Activated effector memory CD4-positive, alpha-beta T cell treated with Interleukin-2 at 50 U/mL for 16 hours (primary cell): ENCODE results near the gene NFIL3.
"Not testable (repeated sequence)": the region's sequence is repeated elsewhere in the genome, so short reads cannot be mapped to it uniquely, and the experiment has no call there.

Source experiments
- DNase-seq: peaks from one replicate; pipeline ENCODE4 v3.0.0-alpha.2; 2020

The NFIL3 gene, protein sequence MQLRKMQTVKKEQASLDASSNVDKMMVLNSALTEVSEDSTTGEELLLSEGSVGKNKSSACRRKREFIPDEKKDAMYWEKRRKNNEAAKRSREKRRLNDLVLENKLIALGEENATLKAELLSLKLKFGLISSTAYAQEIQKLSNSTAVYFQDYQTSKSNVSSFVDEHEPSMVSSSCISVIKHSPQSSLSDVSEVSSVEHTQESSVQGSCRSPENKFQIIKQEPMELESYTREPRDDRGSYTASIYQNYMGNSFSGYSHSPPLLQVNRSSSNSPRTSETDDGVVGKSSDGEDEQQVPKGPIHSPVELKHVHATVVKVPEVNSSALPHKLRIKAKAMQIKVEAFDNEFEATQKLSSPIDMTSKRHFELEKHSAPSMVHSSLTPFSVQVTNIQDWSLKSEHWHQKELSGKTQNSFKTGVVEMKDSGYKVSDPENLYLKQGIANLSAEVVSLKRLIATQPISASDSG

DNA sequence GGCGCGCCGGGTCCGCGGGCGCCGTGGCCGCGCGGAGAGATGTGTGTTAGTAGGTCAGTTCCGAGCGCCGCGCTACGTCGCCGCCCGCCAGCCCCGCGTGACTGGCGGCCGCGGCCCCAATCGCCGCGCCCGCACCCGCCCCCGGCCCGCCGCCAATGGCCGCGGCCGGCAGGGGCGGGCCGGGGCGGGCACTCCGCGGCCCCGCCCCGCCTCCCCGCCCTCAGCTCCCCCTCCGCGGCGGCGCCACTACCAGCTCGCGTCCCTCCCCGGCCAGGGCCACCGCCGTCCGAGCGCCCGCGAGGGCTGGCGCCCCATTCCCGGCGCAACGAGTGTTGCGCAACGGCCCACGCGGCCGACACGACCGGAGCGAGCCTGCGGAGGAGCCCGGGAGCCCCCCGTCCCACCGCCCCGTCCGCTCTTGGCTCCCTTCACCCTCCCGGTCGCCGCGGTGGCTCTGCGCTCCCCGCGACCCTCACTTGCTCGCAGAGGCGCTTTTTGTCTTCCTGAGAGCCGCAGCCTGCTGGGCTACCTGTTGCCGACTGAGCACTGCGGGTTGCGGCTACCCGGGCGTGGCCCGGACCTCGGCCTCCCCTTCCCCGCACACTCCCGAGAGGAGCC lies at the start of gene NFIL3:
Gene NFIL3, minus strand, starts transcription at position 48 of the 618 bp plus-strand sequence. CDS start 13,098 bp downstream, outside the sequence.
- DNase-seq, result peak; percentile 62

- not testable (repeated sequence) for DNase-seq
These were observed 47.9 kb upstream of the NFIL3 start for GRCh38 chr9:91471524-91471923.

DNA sequence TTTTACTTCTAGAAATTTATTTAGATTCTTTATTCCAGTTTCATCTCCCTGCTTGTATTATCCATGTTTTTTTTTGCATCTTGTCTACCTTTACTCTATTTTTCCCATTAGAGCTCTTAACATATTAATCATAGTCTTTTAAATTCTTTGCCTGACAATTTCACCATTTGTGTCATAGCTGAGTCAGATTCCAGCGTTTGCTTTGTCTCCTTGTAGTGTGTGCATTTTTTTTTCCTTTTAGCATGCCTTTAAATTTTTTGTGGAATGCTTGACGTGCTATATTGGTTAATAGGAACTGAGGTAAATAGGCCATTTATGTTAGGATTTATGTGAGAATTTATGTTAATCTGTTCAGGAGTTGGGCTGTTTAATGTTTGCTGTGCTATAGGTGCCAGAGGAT lies 41.8 kb upstream of the NFIL3 start:
- no peak for DNase-seq

DNA sequence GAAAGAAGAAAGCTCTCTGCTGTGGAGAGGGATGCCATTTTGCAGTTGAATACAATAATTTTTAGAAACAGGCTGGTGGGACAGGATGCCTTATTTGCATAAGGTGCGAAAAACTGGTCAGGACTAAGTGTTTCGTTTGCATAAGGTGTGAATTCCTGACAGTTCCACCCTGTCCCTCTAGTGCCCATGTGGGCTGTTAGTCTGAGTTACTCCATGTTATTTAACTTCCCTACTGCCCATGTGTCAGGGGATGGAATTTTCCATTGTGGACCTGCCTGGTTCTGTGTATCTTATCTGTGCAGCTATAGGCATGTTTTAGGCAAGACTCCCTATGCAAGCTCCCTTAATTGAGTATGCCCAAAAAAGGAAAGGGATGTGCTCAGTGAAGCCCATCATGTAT lies 35.3 kb upstream of the NFIL3 start:
- DNase-seq, result no peak

DNA sequence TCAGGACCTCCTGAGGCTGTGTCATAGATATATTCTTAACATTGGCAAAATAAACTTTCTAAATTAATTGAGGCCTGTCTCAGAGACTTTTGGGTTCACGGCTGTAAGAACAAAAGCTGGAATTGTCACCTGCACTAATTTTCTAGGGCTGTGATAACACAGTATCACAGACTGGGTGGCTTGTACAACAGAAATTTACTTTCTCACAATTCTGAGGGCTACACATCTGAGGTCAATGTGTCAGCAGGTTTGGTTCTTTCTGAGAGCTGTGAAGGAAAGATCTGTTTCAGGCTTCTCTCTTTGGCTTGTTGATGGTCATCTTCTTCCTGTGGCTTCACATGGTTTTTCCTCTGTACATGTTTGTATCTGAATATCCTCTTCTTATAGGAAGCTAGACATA lies 29.2 kb upstream of the NFIL3 start:
- no peak for DNase-seq

- no peak for DNase-seq
These were observed 28.0 kb upstream of the NFIL3 start for GRCh38 chr9:91451431-91452270.

DNA sequence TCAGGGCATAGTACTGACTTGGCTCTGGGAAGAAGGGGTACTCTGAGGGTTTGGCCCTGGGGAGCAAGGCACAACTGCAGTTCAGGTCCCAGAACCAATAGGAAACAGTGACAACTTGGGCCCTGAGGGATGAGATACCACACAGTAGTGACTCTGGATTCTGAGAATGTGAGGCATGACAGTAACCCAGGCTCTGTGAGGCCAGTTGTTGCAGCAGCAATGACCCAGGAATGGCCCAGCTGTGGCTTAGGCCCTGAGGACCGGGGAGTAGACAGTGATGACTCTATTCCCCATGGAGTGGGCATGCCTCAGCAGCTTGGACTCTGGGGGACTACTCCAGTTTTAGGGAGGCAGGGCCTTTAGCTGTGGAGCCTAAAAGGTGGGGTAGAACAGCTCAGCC lies 21.5 kb upstream of the NFIL3 start:
- no peak for DNase-seq

DNA sequence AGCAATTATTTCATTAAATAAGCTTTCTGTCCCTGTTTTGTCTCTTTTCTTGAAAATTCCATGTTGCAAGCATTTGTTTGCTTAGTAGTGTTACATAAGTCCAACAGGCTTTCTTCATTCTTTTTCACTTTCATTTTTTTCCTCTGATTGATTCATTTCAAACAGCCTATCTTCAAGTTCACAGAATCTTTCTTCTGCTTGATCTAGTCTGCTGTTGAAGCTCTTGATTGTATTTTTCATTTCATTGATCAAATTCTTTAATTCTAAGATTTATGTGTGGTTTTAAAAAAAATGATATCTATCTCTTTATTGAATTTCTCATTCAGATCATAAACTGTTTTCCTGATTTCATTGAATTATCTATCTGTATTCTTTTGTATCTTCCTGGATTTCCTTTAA lies 20.4 kb upstream of the NFIL3 start:
- DNase-seq, result no peak

- DNase-seq, result no peak
These were observed 19.8 kb upstream of the NFIL3 start for GRCh38 chr9:91443321-91443993.

- no peak for DNase-seq
These were observed 13.2 kb upstream of the NFIL3 start for GRCh38 chr9:91436841-91437240.

GRCh38 chr9:91433180-91433579 lies 9.5 kb upstream of the NFIL3 start:
- no peak for DNase-seq

DNA sequence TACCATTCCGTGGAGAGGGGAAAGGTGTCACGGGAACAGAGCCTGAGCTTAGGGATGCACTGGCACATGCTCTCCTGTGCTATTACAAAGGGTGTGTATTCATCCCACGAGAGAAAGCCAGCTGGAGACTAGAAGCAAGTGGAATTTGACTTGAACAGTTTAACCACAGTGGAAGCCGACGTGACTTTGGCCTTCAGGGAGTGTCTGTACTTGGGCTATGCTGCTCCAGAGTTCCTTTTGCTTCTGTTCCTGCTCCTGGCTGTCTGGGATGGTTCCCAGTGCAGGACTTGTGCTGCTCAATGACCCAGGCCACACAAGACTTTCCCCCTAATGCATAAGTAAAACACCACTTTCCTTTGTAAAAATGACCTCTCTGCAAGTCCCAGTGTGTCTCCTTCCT lies 7.9 kb upstream of the NFIL3 start:
- DNase-seq, result no peak

DNA sequence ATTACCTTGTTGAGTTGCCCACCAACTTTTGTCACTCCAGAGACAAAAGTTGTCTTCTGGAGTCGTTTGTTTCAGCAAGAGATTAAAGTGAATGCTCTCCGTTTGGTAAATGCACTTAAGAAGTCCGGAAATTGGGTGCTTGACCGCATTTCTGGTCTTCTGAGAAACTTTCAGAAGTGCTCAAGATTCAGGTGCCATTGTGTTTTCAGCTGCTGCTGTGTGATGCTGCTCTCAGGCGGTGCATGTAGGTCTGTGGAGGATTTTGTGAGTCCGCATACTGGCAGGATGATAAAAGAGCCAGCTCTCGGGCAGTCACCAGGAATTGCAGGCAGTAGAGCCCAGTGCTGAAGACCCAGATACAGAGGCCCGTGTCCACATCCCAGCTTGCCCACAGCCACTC lies 5.9 kb upstream of the NFIL3 start:
- DNase-seq, result no peak

DNA sequence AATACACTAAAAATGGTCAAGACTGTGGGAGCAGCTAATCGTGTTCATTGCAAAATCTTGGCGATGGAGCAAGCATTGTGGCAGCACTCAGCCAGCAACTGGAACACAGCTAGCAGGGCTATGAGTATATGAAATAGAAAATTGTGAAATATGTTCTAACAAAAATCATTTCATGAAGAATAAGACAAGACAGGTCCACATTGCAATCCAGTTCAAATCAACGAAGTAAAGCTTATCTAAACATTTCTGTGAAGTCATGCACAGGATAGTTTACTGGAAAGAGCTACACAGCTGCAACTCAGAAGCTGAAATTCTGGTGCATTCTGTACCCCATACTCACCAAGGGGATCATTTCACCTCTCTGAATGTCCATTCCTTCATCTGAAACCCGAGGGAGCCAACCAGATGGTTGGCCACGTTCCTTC lies 5.3 kb upstream of the NFIL3 start:
- DNase-seq, result no peak

DNA sequence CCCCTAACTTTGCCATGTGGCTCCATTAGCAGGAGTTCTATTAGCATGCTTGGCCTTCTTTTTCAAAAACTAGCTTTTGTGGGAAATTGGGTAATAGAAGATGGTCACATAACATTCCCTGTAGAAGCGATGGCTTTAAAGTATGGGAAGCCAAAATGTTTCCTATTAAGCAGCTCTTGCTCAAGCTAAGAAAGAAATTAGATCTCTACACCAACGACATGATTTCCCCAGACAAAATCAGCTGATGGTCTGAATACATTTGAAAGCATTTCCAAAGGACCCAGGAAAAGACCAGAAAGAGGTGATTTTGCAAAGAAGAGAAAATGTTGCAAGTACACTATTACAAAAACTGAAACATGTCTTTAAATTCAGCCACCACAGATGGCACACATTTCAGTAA lies 4.8 kb upstream of the NFIL3 start:
- no peak for DNase-seq

DNA sequence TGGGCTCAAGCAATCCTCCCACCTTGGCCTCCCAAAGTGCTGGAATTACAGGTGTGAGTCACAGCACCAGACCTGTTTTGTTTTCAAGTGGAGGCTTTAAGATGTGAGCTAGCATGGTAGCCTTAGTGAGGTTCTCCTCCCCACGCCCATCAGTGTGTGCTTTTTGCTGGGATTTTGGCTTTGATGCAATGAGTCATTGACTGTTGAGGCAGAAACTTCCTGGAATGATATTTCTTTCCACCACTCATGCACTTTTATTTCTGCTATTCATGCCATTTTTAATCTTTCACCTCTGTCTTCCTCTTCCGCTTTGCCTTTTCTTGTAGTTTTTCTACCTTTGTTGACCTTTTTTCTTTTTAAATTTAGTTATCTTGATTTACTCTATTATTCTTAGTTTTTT lies 4.2 kb upstream of the NFIL3 start:
- no peak for DNase-seq

- no peak for DNase-seq
These were observed 2.6 kb upstream of the NFIL3 start for GRCh38 chr9:91426123-91426745.

GRCh38 chr9:91425271-91425670 lies 1.6 kb upstream of the NFIL3 start:
- DNase-seq, result no peak

DNA sequence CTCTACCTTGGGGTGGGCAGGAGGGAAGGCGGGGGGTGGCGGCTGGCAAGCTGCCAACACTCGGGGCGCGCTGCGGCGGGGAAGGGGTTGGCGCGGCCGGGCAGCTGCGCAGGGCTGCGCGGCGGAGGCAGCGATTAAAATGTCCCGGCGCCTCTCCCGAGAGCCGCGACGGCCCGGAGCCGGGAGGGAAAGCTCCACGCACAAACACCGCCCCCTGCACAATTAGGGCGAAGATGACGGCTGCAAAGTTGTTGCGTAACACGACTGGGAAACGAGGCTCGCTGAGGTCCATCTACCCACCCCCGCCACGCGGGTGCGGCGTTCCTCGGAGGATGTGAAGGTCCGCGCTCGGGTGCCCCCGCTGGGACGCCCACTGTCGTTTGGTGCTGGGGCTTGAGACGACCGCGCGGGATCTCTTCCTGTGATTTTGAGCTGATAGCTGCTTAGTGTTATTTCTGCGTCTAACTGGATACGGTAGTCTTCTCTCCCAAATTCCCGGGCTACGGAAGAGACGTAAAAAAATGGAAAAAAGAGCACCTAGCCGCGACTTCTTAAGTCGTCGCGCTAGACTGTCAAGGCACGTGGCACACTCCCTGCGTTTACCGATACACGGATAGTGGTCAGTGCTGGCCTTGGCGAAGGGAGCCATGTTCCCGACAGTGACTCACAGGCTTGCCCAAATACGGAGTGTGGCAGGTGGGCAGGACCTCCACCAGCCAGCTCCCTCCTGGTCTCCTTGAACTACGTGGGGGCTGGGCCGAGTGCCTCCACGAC lies 958 bp upstream of the NFIL3 start:
- peak; percentile 23 for DNase-seq

DNA sequence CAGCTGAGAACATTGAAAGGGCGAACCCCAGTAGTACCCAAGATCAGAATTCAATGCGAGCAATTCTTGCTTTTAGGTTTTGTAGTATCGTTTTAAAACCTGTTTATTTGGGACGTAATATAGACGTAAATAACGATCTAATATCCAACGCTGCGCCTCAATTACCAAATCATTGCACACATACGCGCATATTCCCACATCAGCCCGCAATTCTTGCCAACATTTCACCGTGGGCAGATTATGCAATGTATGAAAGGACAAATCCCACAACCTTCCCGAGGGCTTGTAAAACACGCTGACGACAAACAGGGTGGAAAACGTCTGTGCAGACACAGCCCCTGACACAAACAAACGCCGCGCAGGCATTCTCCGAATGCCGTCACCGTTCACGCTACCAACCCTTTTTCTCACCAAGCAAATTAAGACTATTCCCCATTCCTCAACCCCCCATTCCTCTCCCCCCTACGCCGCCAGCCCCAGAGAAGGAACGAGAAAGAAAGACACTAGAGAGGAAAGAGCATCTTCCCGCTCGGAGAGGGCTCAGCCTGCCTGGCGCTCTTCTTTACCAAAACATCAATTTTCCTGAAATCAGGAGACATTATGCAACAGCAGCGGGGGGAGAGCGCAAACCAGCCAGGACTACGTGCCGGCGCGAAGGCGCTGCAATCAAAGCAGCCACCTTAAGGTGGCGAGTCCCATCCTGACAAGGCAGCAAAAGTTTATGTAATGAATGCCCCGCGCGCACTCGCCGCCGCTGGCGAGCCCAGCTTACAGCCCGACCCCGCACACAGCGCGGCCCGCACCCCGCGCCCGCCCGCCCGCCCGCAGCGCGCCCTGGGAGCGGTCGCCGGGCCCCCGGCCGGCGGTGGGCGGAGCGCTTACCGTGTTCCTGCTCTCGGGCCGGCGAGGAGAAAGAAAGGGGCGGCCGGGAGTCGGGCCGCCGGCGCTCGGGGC lies 597 bp downstream of the NFIL3 start:
- DNase-seq, result peak; percentile 47
